LNCAP (cell line): ENCODE data around the gene BIRC6.

ENCODE experiments used
- CTCF ChIP-seq: fragments of 450-650 bp; IDR thresholded peaks from 2 replicates; pipeline ENCODE4 v1.5.1; 2017; ENCODE audit warnings: mild to moderate bottlenecking

The BIRC6 gene

DNA sequence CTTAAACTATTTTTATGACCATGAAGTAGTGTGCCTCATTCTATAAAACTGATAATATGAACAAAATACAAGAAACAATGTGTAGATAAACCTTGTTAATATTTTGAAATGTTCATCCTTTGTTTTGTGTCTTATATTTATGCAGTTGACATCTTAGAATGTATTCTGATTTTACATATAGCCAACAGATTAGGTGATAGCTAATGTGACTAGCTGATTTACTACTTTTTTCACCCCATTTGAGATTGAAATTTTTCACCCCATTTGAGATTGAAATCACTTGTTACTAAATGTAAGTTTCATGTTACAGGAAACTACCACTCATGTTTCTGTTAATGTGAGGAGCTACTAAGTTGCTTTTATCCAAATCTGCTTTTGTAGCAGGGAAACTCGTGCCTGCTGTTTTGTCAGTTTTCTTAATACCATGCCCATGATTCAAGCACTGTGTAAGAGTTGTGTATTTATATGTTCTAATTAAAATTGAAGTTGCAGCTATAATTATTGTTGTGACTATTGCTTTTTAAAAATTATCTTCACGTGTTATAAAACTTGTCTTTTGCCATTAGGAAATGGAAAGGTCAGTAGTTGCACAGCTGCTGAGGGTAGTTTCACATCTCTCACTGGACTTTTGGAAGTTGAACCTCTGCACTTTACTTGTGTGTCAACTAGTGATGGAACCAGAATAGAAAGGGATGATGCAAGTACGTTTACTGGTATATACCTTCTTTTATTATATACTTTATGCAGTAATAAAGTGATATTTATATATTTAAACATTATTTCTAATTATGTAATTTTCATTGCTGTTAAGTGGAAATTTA, 96.6 kb downstream of the BIRC6 start:
- TF ChIP-seq CTCF = no peak

DNA sequence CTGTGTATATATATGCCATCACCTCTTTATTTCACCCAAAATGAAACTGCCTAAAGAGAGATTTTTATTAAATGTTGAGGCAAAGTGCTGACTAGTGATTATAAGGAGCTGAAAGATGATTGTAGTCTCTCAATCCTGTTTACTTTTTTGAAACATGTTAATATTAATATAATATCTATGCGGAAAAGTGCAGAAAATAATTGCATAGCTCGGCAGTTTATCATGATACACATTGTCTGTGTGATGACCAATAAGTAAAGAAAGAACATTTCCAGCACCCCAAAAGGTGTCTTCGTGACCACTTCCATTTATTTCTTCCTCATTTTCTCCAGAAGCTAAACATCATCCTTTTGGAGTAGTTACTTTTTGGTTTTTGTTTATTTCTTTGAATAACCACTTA, 99.0 kb downstream of the BIRC6 start:
- TF ChIP-seq CTCF = no peak

GRCh38 chr2:32456808-32457207, 100.0 kb downstream of the BIRC6 start:
- no peak for TF ChIP-seq CTCF

GRCh38 chr2:32457814-32458213, 101.0 kb downstream of the BIRC6 start:
- TF ChIP-seq CTCF = no peak

GRCh38 chr2:32463110-32463509, 106.3 kb downstream of the BIRC6 start:
- TF ChIP-seq CTCF = no peak

GRCh38 chr2:32464431-32464830, 107.6 kb downstream of the BIRC6 start:
- no peak for TF ChIP-seq CTCF

DNA sequence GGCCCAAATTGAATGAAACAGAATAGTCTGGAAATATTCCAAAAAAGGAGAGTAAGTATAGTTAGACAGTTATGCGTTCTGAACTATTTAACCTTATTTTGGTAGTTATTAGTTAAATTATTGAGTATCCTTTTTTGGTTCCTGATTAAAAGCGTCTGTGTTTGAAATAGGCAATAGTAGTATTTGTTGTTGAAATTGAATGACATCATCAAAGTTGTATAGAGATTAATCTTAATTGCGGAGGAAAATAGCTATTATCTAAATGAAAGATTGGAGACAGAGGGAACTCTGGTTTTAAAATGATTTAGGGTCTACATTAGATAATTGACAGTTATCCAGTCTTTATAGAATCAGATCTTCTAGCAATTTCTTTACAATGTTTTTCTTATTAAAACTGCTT, 115.8 kb downstream of the BIRC6 start:
- TF ChIP-seq CTCF = no peak

DNA sequence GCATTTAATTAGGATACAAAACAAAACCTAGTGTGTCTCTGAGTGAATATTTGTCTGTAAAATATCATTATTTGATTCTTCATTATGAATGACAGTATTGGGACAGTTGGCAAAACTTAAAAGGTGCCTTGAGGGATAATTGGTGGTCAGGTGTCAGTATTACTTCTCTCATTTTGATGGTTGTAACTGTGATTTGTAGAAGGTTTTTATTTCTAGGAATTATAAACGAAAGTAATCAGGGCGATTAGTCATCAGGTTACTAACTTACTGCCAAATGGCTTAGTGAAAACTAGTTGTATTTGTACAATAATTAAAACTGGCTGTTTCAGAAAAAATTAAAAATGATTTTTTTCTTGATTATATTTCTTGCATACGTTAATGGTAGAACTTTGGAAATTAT, 117.6 kb downstream of the BIRC6 start:
- no peak for TF ChIP-seq CTCF
